Activated naive CD8-positive, alpha-beta T cell treated with anti-CD3 and anti-CD28 coated beads, Interleukin-2, amount 50 U/mL, for 24 hours (primary cell): ENCODE results near the gene FRAT1.
"Not testable (repeated sequence)": the region's sequence is repeated elsewhere in the genome, so short reads cannot be mapped to it uniquely, and the experiment has no call there.

Source experiments
- ATAC-seq: fragments of 150-1000 bp; cut with Tn5 transposase; one replicate; pipeline ENCODE4 v1.10.0; 2021
- DNase-seq: peaks from one replicate; pipeline ENCODE4 v3.0.0; 2021
- H3K27ac Mint-ChIP-seq: one replicate; pipeline ENCODE4 v1.8.0; 2021; ENCODE audit warnings: mild to moderate bottlenecking, mixed read lengths
- H3K27me3 Mint-ChIP-seq: one replicate; pipeline ENCODE4 v1.8.0; 2021; ENCODE audit warnings: mixed read lengths
- H3K36me3 Mint-ChIP-seq: one replicate; pipeline ENCODE4 v1.8.0; 2021; ENCODE audit warnings: low read depth, mixed read lengths
- H3K4me1 Mint-ChIP-seq: one replicate; pipeline ENCODE4 v1.8.0; 2021; ENCODE audit warnings: mixed read lengths
- H3K4me3 Mint-ChIP-seq: one replicate; pipeline ENCODE4 v1.8.0; 2021; ENCODE audit warnings: mild to moderate bottlenecking, moderate library complexity, mixed read lengths
- H3K9me3 Mint-ChIP-seq: one replicate; pipeline ENCODE4 v1.8.0; 2021; ENCODE audit warnings: mixed read lengths

FRAT1 gene

GRCh38 chr10:97318772-97319651, at the start of gene FRAT1:
Gene FRAT1 (plus strand): TSS chr10:97319271. CDS start chr10:97319454, 183 bp downstream.
- peaks cover 32% of the 10 kb centered on the region for H3K4me1 Mint-ChIP-seq

GRCh38 chr10:97270523-97271154, 48.4 kb upstream of the FRAT1 start:
- ATAC-seq (no peak), DNase-seq (no peak)
- H3K27ac Mint-ChIP-seq: no peak overlapping the region
- no peaks in the 10 kb centered on the region for H3K4me1 Mint-ChIP-seq
- peaks cover 7% of the 10 kb centered on the region for H3K36me3 Mint-ChIP-seq
- no peak overlapping the region for H3K4me3 Mint-ChIP-seq
- no peaks in the 10 kb centered on the region for H3K9me3 Mint-ChIP-seq
- no peaks in the 10 kb centered on the region for H3K27me3 Mint-ChIP-seq

More at GRCh38 chr10:97318772-97319651, at the start of gene FRAT1:
- no peaks in the 10 kb centered on the region for H3K27me3 Mint-ChIP-seq
- H3K4me3 Mint-ChIP-seq: peak within 1 kb of the TSS; percentile 84
- DNase-seq: peak; percentile 91
- peak; percentile 66 for ATAC-seq
- H3K9me3 Mint-ChIP-seq: no peaks in the 10 kb centered on the region
- peak within 1 kb of the TSS; percentile 92 for H3K27ac Mint-ChIP-seq
- H3K36me3 Mint-ChIP-seq: no peaks in the 10 kb centered on the region

GRCh38 chr10:97273700-97274099, 45.4 kb upstream of the FRAT1 start:
- peaks cover 2% of the 10 kb centered on the region for H3K4me1 Mint-ChIP-seq
- H3K4me3 Mint-ChIP-seq: no peak overlapping the region
- no peaks in the 10 kb centered on the region for H3K36me3 Mint-ChIP-seq
- DNase-seq (no peak), ATAC-seq (no peak)
- no peaks in the 10 kb centered on the region for H3K27me3 Mint-ChIP-seq
- H3K27ac Mint-ChIP-seq: no peak overlapping the region
- H3K9me3 Mint-ChIP-seq: no peaks in the 10 kb centered on the region

GRCh38 chr10:97274828-97275227, 44.2 kb upstream of the FRAT1 start:
- H3K4me3 Mint-ChIP-seq: no peak overlapping the region
- DNase-seq (no peak), ATAC-seq (no peak)
- no peak overlapping the region for H3K27ac Mint-ChIP-seq
- H3K4me1 Mint-ChIP-seq: peaks cover 4% of the 10 kb centered on the region
- no peaks in the 10 kb centered on the region for H3K9me3 Mint-ChIP-seq
- no peaks in the 10 kb centered on the region for H3K27me3 Mint-ChIP-seq
- H3K36me3 Mint-ChIP-seq: no peaks in the 10 kb centered on the region

- no peaks in the 10 kb centered on the region for H3K27me3 Mint-ChIP-seq
- no peak overlapping the region for H3K4me3 Mint-ChIP-seq
- H3K27ac Mint-ChIP-seq: no peak overlapping the region
- H3K36me3 Mint-ChIP-seq: peaks cover 4% of the 10 kb centered on the region
- H3K4me1 Mint-ChIP-seq: peaks cover 19% of the 10 kb centered on the region
- no peaks in the 10 kb centered on the region for H3K9me3 Mint-ChIP-seq
- ATAC-seq: no peak
- no peak for DNase-seq
Observed at GRCh38 chr10:97277551-97277950, 41.5 kb upstream of the FRAT1 start.

GRCh38 chr10:97278491-97278989, 40.5 kb upstream of the FRAT1 start:
- no peak overlapping the region for H3K4me3 Mint-ChIP-seq
- no peaks in the 10 kb centered on the region for H3K27me3 Mint-ChIP-seq
- H3K9me3 Mint-ChIP-seq: no peaks in the 10 kb centered on the region
- peaks cover 20% of the 10 kb centered on the region for H3K4me1 Mint-ChIP-seq
- ATAC-seq (no peak), DNase-seq (no peak)
- H3K27ac Mint-ChIP-seq: no peak overlapping the region
- H3K36me3 Mint-ChIP-seq: peaks cover 4% of the 10 kb centered on the region

- no peak overlapping the region for H3K4me3 Mint-ChIP-seq
- peaks cover 4% of the 10 kb centered on the region for H3K36me3 Mint-ChIP-seq
- no peak for DNase-seq
- H3K4me1 Mint-ChIP-seq: peaks cover 20% of the 10 kb centered on the region
- H3K27me3 Mint-ChIP-seq: no peaks in the 10 kb centered on the region
- no peak overlapping the region for H3K27ac Mint-ChIP-seq
- no peaks in the 10 kb centered on the region for H3K9me3 Mint-ChIP-seq
- no peak for ATAC-seq
Observed at GRCh38 chr10:97279121-97279815, 39.8 kb upstream of the FRAT1 start.

GRCh38 chr10:97280783-97281182, 38.3 kb upstream of the FRAT1 start:
- peaks cover 20% of the 10 kb centered on the region for H3K4me1 Mint-ChIP-seq
- no peaks in the 10 kb centered on the region for H3K9me3 Mint-ChIP-seq
- H3K36me3 Mint-ChIP-seq: peaks cover 6% of the 10 kb centered on the region
- no peak overlapping the region for H3K4me3 Mint-ChIP-seq
- DNase-seq: no peak
- peak; percentile 91 for ATAC-seq
- H3K27me3 Mint-ChIP-seq: no peaks in the 10 kb centered on the region
- H3K27ac Mint-ChIP-seq: no peak overlapping the region

- H3K27ac Mint-ChIP-seq, DNase-seq, H3K9me3 Mint-ChIP-seq, H3K4me3 Mint-ChIP-seq, ATAC-seq, H3K27me3 Mint-ChIP-seq: not testable (repeated sequence)
- peaks cover 20% of the 10 kb centered on the region for H3K4me1 Mint-ChIP-seq
- H3K36me3 Mint-ChIP-seq: peaks cover 13% of the 10 kb centered on the region
Observed at GRCh38 chr10:97290076-97290475, 29.0 kb upstream of the FRAT1 start.

GRCh38 chr10:97290576-97291356, 28.3 kb upstream of the FRAT1 start:
- ATAC-seq, H3K9me3 Mint-ChIP-seq, H3K27ac Mint-ChIP-seq, H3K27me3 Mint-ChIP-seq, DNase-seq: not testable (repeated sequence)
- H3K4me3 Mint-ChIP-seq: peak overlapping the region; percentile 95
- H3K4me1 Mint-ChIP-seq: peaks cover 20% of the 10 kb centered on the region
- H3K36me3 Mint-ChIP-seq: peaks cover 12% of the 10 kb centered on the region

- peaks cover 20% of the 10 kb centered on the region for H3K4me1 Mint-ChIP-seq
- DNase-seq: no peak
Observed at GRCh38 chr10:97291357-97292096, 27.5 kb upstream of the FRAT1 start.

GRCh38 chr10:97292097-97292861, 26.8 kb upstream of the FRAT1 start, which contains the start of gene ARHGAP19:
Gene ARHGAP19 (minus strand): TSS chr10:97292637. CDS start chr10:97292627, 10 bp downstream.
- Mint-ChIP-seq H3K27me3 (peaks cover 4% of the 10 kb centered on the region), H3K4me1 (peaks cover 20% of the 10 kb centered on the region), H3K27ac (peak within 1 kb of the TSS; percentile 93), H3K4me3 (peak within 1 kb of the TSS; percentile 95), H3K9me3 (no peaks in the 10 kb centered on the region), H3K36me3 (peaks cover 7% of the 10 kb centered on the region)
- DNase-seq (peak; percentile 90), ATAC-seq (peak; percentile 98)

More at GRCh38 chr10:97291357-97292096, 27.5 kb upstream of the FRAT1 start:
- peak overlapping the region; percentile 95 for H3K4me3 Mint-ChIP-seq
- peaks cover 4% of the 10 kb centered on the region for H3K27me3 Mint-ChIP-seq
- no peaks in the 10 kb centered on the region for H3K9me3 Mint-ChIP-seq
- peak overlapping the region; percentile 82 for H3K27ac Mint-ChIP-seq
- H3K36me3 Mint-ChIP-seq: peaks cover 9% of the 10 kb centered on the region
- no peak for ATAC-seq

GRCh38 chr10:97292862-97293198, 26.2 kb upstream of the FRAT1 start:
- Mint-ChIP-seq H3K4me1 (peaks cover 20% of the 10 kb centered on the region), H3K9me3 (no peaks in the 10 kb centered on the region), H3K27ac (peak overlapping the region; percentile 93), H3K27me3 (peaks cover 4% of the 10 kb centered on the region), H3K36me3 (peaks cover 7% of the 10 kb centered on the region), H3K4me3 (peak overlapping the region; percentile 95)
- ATAC-seq (no peak), DNase-seq (no peak)
